22Rv1 (cell line): Measurements from ENCODE around the gene PDPN.

Experiments
- ZFX ChIP-seq: fragments of 450-650 bp; IDR thresholded peaks from 2 replicates; pipeline ENCODE4 v1.6.1; 2017; ENCODE audit warnings: antibody characterized with exemption, borderline replicate concordance
- TF ChIP-seq, protein P1 (sequence below): fragments of 450-650 bp; IDR thresholded peaks from 2 replicates; pipeline ENCODE4 v1.5.1; 2017; ENCODE audit warnings: mild to moderate bottlenecking

DNA sequence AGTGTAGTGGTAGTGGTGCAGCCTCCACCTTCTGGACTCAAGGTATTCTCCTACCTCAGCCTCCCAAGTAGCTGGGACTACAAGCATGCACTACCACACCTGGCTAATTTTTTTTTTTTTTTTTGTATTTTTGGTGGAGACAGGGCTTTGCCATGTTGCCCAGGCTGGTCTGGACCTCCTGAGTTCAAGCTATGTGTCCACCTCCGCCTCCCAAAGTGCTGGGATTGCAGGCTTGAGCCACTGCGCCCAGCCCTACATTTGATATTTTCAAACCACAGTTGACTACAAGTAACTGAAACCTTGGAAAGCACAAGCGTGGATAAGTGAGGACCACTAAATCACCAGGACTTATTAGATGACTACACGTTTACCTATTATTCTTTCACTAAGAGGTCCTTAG is 10.0 kb upstream of the PDPN start:
- TF ChIP-seq, protein P1, sequence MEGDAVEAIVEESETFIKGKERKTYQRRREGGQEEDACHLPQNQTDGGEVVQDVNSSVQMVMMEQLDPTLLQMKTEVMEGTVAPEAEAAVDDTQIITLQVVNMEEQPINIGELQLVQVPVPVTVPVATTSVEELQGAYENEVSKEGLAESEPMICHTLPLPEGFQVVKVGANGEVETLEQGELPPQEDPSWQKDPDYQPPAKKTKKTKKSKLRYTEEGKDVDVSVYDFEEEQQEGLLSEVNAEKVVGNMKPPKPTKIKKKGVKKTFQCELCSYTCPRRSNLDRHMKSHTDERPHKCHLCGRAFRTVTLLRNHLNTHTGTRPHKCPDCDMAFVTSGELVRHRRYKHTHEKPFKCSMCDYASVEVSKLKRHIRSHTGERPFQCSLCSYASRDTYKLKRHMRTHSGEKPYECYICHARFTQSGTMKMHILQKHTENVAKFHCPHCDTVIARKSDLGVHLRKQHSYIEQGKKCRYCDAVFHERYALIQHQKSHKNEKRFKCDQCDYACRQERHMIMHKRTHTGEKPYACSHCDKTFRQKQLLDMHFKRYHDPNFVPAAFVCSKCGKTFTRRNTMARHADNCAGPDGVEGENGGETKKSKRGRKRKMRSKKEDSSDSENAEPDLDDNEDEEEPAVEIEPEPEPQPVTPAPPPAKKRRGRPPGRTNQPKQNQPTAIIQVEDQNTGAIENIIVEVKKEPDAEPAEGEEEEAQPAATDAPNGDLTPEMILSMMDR = no peak
- no peak for TF ChIP-seq ZFX
